ENCODE measurements around the gene HOXD8.

The HOXD8 gene

DNA sequence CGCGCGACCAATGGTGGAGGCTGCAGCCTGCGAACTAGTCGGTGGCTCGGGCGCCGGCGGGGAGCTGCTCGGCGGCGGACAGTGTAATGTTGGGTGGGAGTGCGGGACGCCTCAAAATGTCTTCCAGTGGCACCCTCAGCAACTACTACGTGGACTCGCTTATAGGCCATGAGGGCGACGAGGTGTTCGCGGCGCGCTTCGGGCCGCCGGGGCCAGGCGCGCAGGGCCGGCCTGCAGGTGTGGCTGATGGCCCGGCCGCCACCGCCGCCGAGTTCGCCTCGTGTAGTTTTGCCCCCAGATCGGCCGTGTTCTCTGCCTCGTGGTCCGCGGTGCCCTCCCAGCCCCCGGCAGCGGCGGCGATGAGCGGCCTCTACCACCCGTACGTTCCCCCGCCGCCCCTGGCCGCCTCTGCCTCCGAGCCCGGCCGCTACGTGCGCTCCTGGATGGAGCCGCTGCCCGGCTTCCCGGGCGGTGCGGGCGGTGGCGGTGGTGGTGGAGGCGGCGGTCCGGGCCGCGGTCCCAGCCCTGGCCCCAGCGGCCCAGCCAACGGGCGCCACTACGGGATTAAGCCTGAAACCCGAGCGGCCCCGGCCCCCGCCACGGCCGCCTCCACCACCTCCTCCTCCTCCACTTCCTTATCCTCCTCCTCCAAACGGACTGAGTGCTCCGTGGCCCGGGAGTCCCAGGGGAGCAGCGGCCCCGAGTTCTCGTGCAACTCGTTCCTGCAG lies 6.7 kb upstream of the HOXD8 start, which contains the start of gene HOXD9:
TSS of gene HOXD9 (plus strand) at position 37 of the 728 bp plus-strand sequence. CDS start at position 87, 50 bp downstream.
- no peak for DNase-seq (ENCODE audit: low read depth)
- TF ChIP-seq, protein P1, sequence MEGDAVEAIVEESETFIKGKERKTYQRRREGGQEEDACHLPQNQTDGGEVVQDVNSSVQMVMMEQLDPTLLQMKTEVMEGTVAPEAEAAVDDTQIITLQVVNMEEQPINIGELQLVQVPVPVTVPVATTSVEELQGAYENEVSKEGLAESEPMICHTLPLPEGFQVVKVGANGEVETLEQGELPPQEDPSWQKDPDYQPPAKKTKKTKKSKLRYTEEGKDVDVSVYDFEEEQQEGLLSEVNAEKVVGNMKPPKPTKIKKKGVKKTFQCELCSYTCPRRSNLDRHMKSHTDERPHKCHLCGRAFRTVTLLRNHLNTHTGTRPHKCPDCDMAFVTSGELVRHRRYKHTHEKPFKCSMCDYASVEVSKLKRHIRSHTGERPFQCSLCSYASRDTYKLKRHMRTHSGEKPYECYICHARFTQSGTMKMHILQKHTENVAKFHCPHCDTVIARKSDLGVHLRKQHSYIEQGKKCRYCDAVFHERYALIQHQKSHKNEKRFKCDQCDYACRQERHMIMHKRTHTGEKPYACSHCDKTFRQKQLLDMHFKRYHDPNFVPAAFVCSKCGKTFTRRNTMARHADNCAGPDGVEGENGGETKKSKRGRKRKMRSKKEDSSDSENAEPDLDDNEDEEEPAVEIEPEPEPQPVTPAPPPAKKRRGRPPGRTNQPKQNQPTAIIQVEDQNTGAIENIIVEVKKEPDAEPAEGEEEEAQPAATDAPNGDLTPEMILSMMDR (IDR thresholded peaks at IDR 0.05; ENCODE audit: low read length, missing control alignments): no peak
- H3K4me3 ChIP-seq (replicated peaks; ENCODE audit: low read depth, low read length): no peak within 1 kb of the TSS

DNA sequence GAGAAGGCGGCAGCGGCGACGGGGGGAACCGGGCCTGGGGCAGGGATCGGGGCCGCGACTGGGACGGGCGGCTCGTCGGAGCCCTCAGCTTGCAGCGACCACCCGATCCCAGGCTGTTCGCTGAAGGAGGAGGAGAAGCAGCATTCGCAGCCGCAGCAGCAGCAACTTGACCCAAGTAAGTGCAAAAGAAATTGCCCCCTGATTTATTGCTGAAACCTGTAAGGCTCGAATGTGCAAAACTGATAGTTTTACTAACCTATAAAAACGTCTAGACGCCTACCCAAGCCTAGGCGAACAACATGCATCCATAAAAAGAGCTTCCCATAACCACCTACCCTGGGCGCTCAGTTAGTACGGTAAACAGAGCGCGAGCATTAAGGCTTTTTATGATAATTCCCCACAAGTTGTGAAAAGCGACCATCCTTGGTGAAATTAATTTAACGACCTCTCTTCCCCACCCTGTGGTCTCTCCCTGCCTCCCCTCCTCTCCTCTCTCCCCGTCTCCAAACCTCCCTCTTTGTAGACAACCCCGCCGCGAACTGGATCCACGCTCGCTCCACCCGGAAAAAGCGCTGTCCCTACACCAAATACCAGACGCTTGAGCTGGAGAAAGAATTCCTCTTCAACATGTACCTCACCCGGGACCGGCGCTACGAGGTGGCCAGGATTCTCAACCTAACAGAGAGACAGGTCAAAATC lies 5.9 kb upstream of the HOXD8 start:
- TF ChIP-seq, protein P1 (IDR thresholded peaks at IDR 0.05; ENCODE audit: low read length, missing control alignments): no peak
- no peak overlapping the region for H3K4me3 ChIP-seq (replicated peaks; ENCODE audit: low read depth, low read length)

DNA sequence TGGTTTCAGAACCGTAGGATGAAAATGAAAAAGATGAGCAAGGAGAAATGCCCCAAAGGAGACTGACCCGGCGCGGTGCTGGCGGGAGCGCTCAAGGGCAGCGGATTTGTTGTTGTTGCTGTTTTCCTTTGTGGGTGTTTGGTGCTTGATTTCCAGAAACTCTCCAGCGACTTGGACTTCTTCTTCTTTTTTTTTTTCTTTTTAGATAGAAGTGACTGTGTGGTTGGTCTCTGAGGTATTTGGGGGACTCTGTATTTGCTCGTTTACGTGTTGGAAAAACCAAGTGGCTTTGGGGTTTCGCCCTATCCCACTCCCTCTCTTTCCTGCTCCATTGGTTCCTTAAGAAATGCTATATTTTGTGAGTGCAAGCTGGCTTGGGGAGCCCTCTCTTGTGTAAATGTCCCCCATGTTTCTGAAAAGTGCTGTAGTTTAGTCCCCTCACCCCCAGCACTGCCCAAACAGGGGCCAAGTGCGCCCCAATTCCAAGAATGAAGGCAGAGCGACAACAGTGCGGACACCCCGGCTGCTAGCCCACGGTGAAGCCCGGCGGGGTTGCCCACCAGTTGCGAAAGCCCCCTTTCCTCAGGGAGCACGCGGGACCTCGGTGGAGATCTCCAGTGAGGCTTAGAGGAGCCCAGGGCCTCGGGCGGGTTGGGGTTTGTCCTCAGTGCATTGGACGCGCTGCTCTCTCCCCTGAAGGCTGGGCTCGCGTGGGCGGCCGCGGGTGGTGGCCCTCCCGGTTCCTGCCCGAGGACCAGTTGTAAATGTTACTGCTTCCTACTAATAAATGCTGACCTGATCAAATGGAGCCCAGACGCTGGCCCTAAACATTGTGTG lies 5.2 kb upstream of the HOXD8 start:
- no peak for DNase-seq (ENCODE audit: low read depth)
- no peak overlapping the region for H3K4me3 ChIP-seq (replicated peaks; ENCODE audit: low read depth, low read length)
- TF ChIP-seq, protein P1 (IDR thresholded peaks at IDR 0.05; ENCODE audit: low read length, missing control alignments): no peak

More for the DNA sequence above, 5.9 kb upstream of the HOXD8 start:
- DNase-seq (ENCODE audit: low read depth): no peak

DNA sequence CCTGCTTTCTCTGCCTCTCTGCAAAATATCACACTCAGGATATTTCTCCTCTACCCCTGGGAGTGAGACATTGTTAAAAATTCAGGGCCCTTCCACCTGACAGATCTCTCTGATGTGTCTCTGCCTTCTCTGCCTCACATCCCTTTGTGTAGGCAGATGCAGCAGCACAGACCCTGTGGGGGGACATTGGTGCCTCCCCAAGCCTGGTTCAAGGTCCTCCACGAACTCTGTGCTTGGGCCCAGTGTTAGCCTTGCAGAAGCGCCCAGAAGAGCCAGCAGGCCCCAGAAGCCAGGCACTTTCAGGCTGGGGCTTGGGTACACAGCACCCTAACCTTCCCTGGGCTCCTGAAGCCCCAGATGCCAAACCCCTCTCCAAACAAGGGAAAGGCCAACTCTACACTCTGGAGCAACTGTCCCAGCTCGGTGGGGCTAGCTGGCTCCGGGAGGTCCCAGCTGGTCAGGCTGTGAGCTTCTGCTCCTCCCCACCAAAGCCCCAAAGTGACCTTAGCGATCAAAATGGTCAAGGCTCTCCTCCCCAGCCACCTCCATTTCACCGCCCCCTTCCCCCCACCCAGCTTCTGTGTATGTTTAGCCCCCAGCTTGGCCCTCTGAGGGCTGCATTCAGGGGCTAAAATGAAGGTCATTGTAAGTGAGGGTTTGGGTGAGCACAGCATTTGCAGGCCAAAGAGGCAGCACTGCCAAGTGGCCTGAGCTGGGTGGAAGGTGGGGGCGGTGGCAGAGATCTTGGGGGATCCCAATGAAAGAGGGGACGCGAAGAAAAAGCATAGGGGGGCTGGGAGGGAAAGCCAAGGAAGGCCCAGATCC lies 4.3 kb upstream of the HOXD8 start:
- TF ChIP-seq, protein P1 (IDR thresholded peaks at IDR 0.05; ENCODE audit: low read length, missing control alignments): no peak
- DNase-seq (ENCODE audit: low read depth): no peak
- no peak overlapping the region for H3K4me3 ChIP-seq (replicated peaks; ENCODE audit: low read depth, low read length)

DNA sequence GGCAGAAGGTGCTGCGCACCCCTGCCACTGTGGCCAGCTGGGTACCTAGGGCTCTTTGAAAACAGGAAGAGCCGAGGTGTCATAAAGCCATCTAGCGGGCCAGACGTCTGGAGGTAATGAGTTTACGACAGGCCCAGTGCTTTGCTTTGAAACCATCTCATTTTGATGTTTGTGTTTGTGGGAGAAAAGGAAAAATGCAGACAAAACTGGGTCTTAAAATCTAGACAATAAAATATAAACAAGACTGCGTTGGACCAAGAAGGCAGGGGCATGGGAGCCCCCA lies 3.8 kb upstream of the HOXD8 start:
- H3K4me3 ChIP-seq (replicated peaks; ENCODE audit: low read depth, low read length): no peak overlapping the region
- DNase-seq (ENCODE audit: low read depth): no peak
- TF ChIP-seq, protein P1 (IDR thresholded peaks at IDR 0.05; ENCODE audit: low read length, missing control alignments): no peak
